ENCODE results near the gene PSPH. TPM values are rescaled to one million over a fixed set of nuclear protein-coding genes. Genes with fewer than 3 reads are reported as not detected.
A peak's percentile ranks its signal among the peaks of the same experiment; 100 is the strongest.

The PSPH gene
- total RNA-seq, 2 donors from 2014 or later, result 8.0 to 11.6 TPM

- TF ChIP-seq CTCF (IDR thresholded peaks at IDR 0.05), result peak; percentile 54 to 73
- Histone ChIP-seq H3K36me3 (no peaks in the 10 kb centered on the region), H3K4me3 (peak within 1 kb of the TSS; percentile 64 to 75), H3K27me3 (no peaks in the 10 kb centered on the region), H3K4me1 (peaks cover 0 to 40% of the 10 kb centered on the region in 2 donors), H3K27ac (peak within 1 kb of the TSS; percentile 94), H3K9me3 (no peaks in the 10 kb centered on the region)
- DNase-seq (ENCODE audit: low spot score), result peak; percentile 70
These were observed 86.8 kb downstream of the PSPH start, which contains the start of gene NIPSNAP2 for GRCh38 chr7:55964261-55965099. Gene NIPSNAP2 (plus strand): TSS chr7:55964585. CDS start chr7:55964610, 25 bp downstream.

DNA sequence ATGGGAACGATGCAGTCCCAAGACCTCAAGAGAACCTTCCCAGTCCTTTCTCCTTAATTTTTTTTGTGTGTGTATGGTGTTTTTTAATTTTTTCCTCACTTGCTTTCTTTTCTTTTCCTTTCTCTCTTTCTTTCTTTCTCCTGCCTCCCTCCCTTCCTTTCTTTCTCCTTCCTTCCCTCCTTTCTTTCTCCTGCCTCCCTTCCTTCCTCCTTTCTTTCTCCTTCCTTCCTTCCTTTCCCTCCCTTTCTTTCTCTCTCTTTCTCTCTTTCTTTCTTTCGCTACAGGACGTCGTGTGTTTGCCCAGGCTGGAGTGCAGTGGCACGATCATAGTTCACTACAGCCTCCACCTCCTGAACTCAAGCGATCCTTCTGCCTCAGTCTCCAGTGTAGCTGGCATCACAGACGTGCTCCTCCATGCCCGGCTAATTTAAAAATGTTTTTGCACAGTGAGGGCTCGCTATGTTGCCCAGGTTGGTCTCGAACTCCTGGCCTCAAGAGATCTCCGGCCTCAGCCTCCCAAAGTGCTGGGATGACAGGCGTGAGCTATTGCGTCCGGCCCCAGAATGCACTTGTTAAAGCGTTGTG lies 87.6 kb downstream of the PSPH start:
- no peaks in the 10 kb centered on the region for H3K27me3 ChIP-seq
- H3K27ac ChIP-seq, result peak overlapping the region; percentile 94
- H3K36me3 ChIP-seq, result no peaks in the 10 kb centered on the region
- no peaks in the 10 kb centered on the region for H3K9me3 ChIP-seq
- H3K4me3 ChIP-seq, result peak overlapping the region; percentile 64 to 75
- DNase-seq (ENCODE audit: low spot score), result no peak
- no peak for TF ChIP-seq CTCF (IDR thresholded peaks at IDR 0.05)
- peaks cover 0 to 37% of the 10 kb centered on the region in 2 donors for H3K4me1 ChIP-seq

GRCh38 chr7:55962014-55962413 lies 89.2 kb downstream of the PSPH start:
- no peak for TF ChIP-seq CTCF (IDR thresholded peaks at IDR 0.05)
- peaks cover 0 to 27% of the 10 kb centered on the region in 2 donors for H3K4me1 ChIP-seq
- no peak overlapping the region for H3K4me3 ChIP-seq
- no peaks in the 10 kb centered on the region for H3K9me3 ChIP-seq
- H3K27me3 ChIP-seq, result no peaks in the 10 kb centered on the region
- H3K36me3 ChIP-seq, result no peaks in the 10 kb centered on the region
- H3K27ac ChIP-seq, result no peak overlapping the region
- no peak for DNase-seq (ENCODE audit: low spot score)

Other genes with a start within 250 kb of the PSPH start
- not detected for gene SEPTIN14, start 188.7 kb downstream of the PSPH start, total RNA-seq
- 1 to 10 TPM; 2.5 to 2.6 TPM for gene ZNF713, start 164.0 kb downstream of the PSPH start, total RNA-seq
- gene MRPS17, start 99.6 kb downstream of the PSPH start, total RNA-seq, result 10 to 100 TPM; 14.1 to 15.9 TPM
- gene NIPSNAP2, start 86.9 kb downstream of the PSPH start, total RNA-seq, result 100 to 1,000 TPM; 205 to 370 TPM
- gene CCT6A, start 321 bp upstream of the PSPH start, total RNA-seq, result 10 to 100 TPM; 39.3 to 68.1 TPM
- gene SUMF2, start 12.8 kb upstream of the PSPH start, total RNA-seq, result 10 to 100 TPM; 31.7 to 54.9 TPM
- 10 to 100 TPM; 11.7 to 27.3 TPM for gene PHKG1, start 41.5 kb upstream of the PSPH start, total RNA-seq
- 100 to 1,000 TPM; 439 to 485 TPM for gene CHCHD2, start 55.0 kb upstream of the PSPH start, total RNA-seq
- not detected for gene NUPR2, start 65.0 kb upstream of the PSPH start, total RNA-seq

Measured in right atrium auricular region (tissue), 2 donors.